C1 segment of cervical spinal cord (tissue), 14 donors: ENCODE results near the gene EDRF1.
"Not testable (repeated sequence)": the region's sequence is repeated elsewhere in the genome, so short reads cannot be mapped to it uniquely, and the experiment has no call there.

Experiments used
- DNase-seq, 14 donors: peaks; one replicate each; lab custom pipeline; 2025; lab: John Stamatoyannopoulos, UW

Gene EDRF1, protein sequence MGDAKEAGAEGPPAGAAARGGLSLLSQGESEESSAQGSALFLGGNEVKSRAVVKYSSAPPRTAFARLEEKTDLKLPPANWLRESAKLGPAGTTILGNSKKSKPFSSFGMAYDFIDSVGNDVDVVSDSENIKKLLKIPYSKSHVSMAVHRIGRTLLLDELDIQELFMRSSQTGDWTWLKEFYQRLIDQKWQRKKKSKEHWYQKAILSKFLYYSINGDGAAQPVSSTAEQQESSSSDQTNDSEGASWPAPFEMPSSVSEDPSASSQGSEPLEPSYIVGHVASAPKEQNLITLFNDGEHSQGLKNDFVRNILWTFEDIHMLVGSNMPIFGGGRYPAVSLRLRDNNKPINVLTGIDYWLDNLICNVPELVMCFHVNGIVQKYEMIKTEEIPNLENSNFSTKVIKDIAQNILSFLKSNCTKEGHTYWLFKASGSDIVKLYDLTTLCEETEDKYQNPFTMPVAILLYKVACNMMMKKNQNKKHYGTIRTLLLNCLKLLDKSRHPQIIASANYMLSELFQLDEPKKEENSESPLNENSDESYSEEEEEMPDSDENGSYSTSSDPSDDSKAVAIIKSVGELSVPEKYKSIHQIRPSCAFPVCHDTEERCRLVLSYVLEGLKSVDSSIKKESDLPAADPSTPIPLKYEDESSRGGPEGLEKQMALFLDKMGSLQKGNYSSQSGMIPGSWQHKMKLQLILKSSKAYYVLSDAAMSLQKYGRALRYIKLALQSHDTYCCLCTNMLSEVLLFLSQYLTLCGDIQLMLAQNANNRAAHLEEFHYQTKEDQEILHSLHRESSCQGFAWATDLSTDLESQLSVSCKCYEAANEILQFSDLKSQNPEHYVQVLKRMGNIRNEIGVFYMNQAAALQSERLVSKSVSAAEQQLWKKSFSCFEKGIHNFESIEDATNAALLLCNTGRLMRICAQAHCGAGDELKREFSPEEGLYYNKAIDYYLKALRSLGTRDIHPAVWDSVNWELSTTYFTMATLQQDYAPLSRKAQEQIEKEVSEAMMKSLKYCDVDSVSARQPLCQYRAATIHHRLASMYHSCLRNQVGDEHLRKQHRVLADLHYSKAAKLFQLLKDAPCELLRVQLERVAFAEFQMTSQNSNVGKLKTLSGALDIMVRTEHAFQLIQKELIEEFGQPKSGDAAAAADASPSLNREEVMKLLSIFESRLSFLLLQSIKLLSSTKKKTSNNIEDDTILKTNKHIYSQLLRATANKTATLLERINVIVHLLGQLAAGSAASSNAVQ

DNA sequence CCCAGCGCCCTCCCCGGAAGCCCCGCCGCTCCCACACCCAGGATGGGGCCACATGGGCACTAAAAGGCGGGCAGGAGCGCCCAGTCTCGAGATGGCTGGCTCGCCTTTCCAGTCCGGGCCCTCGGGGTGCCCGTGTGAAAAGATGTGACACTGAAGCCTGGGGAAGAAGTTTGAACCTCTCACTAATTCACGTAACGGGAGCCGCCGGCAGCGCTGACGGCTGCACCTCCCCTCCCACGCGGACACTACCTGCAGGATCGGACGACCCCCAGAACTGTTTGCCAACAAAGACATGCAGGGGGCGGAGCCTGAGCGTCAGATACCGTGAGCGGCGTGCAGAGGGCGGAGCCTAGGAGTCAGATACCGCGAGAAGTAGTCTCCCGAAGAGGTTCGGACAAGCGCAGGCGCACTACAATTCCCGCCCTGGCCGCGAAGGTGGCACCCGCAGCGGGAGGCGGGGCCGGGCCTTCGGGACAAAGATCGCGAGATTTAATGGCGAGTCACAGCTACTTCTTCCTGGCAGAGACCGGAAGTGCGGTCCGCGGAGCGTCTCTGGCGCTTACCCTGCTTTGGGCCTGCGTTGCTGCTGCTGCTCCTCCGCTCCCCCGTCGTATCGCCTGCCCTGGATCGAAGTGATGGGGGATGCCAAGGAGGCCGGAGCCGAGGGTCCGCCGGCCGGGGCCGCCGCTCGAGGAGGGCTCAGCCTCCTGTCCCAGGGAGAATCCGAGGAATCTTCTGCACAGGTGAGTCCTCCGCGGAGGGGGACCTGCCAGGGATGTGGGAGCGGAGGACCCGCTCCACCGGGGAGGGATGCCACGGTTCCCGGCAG, at the start of gene EDRF1:
EDRF1 (plus strand) TSS at position 537 of the 829 bp plus-strand sequence; CDS start at position 636, 99 bp downstream.
- peak; percentile 83 to 99 (median 97) for DNase-seq

DNA sequence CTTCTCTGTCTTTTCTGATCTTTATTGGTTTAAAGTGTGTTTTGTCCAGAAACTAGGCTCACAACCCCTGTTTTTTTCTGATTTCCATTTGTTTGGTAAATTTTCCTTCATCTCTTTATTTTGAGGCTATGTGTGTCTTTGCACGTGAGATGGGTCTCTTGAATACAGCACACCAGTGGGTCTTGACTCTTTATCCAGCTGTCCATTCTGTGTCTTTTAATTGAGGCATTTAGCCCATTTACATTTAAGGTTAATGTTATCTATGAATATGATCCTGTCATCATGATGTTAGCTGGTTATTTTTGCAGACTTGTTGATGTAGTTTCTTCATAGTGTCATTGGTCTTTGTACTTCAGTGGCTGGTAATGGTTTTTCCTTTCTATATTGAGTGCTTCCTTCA, 46.6 kb upstream of the EDRF1 start:
- no peak for DNase-seq

DNA sequence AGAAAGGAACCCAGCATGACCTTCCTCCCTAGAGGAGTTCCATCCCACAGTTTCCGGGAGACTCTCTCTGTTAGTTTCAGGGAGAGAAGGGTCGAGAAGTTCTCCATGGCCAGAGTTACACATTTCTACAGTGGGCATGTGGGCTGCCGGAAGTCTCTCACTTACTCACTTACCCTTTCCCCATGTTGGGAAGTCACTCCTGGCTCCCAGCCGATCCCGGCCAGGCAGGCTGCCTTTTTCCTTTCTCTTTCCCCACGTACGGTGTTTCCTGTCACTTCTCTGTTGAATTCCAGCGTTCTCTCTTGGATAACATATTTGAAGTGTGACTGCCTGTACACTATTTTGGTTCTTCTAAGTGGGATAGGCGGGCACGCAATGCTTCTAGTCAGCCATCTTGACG, 40.1 kb upstream of the EDRF1 start:
- no peak for DNase-seq

DNA sequence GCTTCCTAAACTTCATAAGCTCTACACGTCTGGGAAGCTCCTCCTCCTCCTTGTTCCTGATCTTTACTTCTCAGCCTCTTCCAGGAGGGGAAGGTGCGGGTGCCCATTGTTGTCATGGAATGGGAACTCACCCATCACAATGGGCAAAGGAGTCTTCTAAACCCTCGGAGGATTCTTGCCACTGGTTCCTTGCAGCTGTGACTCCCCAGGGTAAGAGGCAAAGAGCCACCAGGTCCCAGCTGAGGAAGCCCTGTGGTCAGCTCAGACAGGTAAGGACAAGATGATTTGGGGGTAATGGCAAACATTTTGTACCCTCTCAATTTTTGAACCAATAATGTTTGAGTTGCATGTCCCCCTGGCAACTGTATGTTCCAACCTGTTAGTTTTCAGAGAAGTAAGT, 36.4 kb upstream of the EDRF1 start, which contains the start of gene TEX36:
TEX36 (minus strand) TSS at position 101 of the 400 bp plus-strand sequence. CDS start 174 bp downstream, outside the sequence.
- no peak for DNase-seq

DNA sequence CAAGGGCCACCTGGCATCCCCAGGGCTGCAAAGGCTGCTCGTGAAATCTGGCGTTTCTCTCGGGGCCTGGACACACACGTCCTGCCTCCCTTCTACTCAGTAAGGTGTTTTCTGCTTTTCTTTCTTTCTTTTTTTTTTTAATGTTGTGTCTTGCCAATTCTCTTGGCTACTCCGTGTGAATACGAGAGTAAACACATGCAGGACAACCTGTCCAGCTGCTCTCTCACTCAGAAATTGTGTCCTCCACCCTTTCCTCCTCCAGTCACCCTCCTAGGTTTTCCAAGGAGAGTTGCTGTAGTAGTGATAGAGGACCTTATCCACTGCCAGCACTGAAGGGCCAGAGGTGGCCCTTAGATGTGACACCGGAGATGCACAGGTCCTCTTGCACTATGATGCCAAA, 35.7 kb upstream of the EDRF1 start:
- no peak for DNase-seq

DNA sequence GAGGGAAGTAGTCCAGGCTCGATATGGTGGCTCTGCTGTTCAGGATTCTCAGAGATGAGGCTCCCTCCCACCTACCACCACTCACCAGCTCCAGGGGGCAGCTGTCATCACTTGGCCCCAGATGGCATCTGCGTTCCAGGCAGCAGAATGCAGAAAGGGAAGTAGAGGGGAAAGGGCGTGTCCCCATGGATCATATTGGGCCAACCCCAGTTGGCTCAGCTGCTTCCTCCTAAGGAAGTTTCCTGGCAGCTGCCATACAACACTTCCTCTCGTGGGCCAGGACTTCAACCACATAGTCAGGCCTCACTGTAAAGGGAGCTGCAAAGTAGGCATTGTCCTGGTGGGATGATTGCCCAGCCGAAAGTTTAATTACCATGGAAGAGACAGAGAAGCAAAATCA, 34.9 kb upstream of the EDRF1 start:
- DNase-seq: no peak

DNA sequence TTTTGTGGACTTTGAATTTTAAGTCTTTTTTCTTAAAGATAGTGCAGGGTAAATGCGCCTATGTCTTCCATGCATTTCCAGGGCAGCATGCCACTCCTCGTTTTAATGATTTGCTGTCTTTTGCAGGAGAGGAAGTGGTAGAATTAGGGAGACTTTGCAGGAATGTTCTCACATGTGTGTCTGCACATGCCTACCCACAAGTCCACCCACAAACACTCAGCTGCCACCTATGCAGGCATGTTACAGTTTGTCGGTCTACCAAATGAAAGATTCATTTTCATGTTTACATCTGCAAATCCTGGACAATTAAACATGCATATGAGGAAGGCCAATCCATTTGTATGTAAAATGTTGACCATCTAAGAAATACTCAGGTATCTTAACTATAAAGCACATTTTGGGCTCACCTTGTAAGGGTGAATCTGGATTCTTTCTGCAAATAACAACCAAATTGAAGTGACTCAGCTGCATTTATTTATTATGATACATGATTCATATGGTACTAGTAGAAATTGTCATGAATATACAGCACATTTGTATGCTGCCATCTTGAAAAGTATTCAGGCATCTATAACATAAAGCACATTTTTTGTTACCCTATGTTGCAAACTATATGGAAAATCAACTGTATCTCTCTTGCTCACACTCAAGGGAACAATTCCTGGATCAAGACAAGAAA, 31.9 kb upstream of the EDRF1 start:
- DNase-seq: no peak

DNA sequence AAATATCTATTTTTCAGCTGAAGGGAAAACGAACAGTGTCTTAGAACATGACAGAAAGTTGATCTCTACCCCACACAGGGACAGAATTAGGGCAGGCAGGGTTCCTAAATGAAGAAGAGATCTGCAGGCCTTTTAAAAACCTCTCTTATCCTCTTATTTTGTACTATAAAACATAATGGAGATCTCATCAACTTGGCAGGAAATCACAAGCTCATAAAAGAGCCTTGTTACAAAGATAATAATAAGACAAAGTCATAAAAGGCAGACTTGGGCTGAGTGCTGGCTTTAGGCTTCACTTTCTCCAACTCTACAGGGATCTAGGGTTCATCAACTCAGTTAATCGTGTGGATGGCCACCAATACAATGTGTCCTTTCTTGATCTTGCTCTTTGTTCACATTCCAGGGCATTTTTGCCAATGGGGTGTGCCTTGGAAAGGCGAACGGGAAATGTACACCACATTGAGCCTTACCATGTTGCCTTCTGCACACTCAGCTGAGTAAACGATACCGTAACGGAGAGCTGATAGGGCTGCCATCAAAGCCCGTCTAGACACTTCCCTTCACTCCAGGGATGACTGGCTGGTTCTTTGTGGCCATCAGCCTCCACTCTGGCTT, 29.4 kb upstream of the EDRF1 start:
- DNase-seq: no peak

DNA sequence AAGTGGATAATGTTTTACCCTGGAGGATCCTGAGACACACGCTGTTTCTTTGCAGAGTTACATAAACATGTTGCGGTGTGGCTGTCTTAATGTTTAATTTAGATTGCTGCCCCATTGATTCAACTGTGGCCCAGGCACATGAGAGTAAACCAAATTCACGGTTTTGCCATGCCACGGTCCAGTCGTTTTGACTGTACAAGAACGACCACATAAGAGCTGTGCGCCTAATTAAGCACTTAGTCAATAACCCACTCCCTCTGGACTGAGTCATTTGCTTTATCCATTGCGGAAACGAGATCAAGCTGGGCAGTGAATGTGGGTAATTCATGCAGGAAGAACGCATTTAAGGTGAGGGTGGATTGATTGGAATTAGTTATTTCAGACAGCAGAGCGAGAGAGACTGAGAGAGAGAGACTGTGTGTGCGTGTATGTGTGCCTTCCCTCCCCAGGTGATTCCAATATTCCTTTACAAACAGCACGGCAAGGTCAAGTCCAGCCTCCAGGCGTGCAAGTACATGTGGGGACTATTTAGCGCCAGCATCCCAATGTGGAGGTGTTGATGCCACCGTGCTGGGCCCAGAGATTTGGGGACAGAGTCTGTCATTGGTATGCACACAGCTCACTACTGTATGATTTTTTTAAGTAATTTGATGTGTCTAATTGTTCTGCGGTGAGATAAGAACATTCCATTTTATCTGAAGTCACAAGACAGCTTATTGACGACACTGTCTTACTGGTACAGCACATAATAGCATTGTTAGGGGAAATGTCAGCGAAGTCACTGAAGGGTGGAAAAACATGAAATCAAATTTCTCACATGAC, 28.1 kb upstream of the EDRF1 start:
- DNase-seq: no peak

DNA sequence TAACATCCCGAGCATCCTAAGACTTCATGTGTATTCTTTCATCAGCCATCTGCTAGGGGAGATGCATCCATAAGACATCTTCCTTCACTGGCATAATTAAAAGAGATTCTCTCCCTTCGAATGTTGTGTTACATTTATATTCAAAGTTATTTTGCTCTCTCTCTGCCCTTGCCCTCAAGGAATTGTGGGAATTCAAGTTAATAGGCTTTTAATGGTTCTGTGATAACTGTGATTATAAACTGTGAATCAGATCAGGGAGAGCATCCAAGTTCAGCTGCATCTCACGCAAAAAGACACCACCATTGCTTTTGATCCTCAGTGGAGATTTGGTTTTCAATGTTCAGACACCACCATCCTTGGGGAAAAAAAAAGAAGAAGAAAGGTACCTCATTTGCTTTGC, 27.3 kb upstream of the EDRF1 start:
- no peak for DNase-seq

DNA sequence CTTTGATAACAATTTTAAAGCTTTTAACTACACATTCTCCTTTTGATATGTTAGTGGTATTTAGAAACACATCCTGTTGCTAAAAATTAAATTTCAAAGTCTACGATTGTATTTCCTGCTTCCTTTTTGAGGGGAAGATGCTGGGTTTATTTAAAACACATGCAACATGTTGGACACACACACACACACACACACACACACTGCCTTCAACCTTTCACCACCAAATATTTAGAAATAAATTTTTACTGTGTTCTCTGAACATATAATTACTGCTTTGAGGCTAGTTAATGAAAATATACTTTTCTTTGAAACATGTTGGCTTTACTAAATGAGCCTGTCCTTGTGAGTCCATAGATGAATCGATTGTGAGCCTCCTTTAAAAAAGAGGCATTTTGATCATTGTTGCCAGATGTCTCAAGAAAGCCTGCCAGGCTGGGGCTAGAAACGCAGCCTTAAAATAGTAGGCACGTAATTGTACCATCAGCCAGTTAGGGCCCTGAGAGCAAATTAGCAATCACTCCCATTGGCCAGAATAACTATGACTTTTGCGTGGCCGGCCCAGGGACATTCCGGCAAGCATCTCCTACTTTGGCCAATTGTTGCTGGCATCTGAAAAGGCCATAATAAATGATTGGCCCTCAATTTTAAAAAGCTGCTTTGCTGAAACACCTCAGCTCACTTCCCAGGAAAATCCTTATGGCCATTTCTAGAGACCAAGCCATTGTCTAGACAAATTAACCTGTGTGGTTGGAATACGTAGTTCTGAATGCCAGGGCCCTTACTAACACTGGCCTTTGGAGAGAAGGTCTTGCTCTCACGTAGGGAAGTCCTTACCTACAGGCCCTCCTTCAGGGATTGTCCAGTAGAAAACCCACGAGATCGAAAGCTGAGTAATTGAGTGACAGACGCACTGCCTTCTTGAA, 26.6 kb upstream of the EDRF1 start:
- no peak for DNase-seq

DNA sequence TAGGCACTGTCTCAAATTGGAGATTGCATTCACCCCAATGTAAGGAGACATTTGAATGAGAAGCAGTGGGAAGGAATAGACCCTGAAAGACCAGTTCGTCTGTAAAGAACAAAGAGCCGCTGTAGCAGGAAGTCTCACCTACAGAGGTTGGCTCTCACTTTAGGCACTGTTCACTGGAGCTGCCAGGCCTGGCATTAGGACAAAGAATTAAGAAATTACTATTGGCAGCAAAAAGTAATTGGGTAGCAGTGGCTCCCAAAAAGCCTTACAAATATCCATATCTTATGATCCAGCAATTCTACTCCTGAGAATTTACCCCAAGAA, 26.0 kb upstream of the EDRF1 start:
- DNase-seq: no peak

DNA sequence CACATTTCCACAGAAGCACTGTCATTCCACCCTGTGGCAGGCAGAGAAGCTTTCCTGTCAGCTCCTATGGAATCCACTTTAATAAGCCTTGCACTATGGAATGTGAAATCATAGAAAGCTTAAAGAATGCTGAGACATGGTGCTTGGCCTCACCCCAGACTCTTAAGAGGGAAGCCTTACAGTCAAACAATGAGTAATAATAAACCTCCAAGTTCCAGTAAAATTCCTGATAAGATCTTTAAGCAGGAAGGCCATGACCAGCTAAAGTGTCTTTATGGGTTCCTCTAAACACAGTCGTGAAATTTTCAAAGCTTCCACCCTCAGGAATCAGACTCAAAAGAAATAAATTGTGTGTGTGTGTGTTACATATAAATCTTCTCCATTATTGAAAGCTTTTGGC, 24.6 kb upstream of the EDRF1 start:
- no peak for DNase-seq

DNA sequence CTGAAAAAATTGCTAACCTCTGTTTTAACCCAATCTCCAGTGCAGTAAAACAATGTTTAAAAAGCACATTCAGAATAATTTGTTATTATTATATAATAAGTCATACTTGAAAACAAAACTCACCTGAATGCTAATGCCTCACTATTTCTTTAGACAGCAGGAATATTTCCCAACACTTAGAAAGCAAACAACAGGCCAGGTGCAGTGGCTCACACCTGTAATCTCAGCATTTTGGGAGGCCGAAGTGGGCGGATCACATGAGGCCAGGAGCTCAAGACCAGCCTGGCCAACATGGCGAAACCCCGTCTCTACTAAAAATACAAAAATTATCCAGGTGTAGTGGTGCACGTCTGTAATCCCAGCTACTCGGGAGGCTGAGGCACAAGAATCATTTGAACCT, 22.6 kb upstream of the EDRF1 start:
- not testable (repeated sequence) for DNase-seq

DNA sequence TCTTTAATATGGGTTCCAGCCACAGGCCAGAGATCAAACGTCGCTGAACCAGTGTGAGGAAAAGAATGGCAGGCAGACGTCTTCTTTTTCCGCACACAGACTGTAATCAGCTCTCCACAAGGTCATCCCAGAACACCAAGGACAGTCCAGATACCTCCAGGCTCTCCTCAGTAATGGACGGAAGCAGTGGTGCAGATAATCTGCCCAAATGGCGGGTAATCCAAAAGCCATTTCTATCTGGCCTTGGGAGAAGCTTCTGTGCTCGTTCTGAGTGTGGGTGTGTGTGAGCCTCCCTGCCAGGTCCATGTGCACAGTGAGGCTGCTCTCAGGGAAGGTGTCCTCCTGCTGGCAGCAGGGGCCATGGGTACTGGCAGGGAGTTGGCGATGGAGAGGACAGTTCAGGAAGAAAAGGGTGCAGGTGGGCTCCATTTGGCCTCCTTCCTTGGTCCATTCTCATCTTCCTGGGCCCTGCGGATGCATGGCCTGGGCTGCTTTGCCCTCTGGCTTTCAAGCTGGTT, 21.0 kb upstream of the EDRF1 start:
- DNase-seq: no peak

DNA sequence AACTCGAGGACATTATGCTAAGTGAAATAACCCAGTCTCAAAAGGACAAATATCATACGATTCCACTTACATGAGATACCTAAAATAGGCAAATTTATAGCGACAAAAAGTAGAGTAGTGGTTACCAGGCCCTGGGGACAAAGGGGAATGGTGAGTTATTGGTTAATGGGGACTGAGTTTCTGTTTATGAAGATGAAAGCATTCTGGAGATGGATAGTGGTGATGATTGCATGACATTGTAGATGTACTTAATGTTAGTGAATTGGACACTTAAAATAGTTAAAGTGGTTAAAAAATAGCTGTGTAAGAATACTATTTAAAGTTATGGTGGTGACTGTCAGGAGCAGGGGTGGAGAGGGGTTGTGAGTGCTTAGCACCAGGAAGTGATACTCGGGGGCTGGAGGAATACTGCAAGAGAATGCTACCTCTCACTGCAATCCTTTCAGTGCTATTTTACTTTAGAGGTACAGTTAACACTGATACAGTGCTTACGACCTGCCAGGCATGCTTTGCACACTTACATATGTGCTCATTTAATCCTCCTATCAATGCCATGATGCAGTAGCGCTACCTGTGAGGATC, 19.9 kb upstream of the EDRF1 start:
- DNase-seq: no peak

DNA sequence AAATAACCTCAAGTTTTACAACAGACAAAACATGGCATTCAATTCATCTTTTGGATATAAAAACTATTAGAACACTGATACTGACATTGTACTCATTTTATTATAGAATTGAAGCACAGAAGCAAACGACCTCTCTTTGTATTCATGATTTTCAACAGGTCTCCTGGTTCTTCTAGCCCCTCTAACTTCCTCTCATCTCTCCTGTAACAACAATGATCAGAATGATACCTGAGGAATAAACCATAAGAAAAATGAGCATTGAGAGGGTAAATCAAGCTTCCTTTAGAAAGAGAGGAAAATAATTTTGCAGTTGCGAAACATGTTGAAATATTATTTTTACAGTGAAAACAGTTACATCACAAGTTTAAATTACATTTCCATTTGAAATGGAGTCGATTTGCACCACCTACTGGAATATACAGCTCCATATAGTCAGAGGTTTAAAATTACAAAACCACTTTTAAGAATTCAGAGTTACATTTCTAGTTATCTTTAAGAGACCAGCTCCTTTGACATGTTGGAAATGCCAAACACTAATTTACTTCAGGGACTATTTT, 19.1 kb upstream of the EDRF1 start:
- no peak for DNase-seq
